GM18520 (cell line): ENCODE results near the gene GADL1.
A peak's percentile ranks its signal among the peaks of the same experiment; 100 is the strongest.

Source experiments
- ATAC-seq: cut with Tn5 transposase; IDR thresholded peaks from one replicate; pipeline ENCODE4 v1.9.1; 2021; ENCODE audit not compliant: unreplicated experiment

GADL1 gene

DNA sequence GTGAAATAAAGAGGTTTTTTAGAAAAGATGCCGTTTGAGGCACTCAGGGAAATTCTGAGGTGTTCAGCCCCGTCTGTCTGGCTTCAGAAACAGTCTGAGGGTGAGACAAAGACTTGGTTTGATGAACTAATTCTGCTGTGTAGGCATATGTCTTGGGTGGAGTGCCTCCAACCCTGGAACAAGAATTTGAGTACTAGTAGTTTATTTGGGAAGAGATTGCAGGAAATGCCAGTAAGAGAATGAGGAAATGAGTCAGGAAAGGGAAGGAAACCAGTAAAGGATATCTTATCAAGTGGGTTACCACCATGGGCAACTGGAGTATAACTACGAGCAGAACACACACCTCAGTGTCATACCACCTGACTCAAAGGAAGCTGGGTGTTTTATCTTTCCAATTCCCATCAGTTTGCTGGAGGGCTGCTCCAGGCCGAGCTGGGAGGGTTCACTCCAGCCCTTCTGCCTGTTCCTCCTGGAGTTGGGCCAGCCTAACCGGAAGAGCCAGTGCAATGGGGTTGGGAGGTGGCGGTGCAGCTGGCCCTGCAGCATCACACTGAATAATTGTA is 212.7 kb downstream of the GADL1 start:
- no peak for ATAC-seq

DNA sequence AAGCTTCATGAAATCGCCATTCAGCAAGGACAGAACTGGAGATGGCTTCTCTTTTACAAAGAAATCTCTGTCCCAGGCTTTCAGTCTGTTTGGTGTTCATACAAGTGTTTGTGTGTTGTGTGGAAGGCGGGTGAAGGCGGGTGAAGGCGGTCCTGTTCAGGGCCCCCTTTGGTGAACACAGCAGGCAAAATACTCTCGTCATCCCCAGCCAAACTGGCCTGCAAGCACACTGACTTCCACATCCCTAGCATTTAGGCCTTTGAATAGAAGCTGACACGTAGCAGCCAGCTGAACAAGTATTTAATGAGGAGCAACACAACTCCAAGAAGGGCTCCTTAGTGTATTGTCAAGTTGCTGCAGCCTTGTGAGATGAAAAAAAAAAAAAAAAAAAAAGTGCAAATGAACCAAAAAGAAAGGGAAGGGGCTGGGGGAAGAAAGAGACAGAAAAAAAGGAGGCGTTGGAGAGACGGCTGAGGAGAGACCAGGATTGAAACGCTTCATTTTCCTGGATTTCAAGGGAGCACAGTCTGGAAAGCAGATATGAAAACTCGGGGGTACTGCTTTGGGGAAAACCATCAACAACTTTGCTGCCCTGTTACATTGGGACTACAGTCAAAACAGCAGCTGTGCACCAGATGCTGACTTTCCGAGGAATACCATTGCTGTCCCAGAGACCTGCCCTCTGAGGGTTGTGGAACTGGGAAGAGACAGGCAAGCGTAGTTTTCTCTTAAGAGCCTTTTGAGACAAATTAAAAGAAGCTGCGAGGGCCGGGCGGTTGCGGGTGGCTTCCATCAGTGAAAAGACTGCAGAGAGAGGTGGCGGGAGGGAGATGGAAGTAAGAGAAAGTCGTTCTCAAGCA is 213.4 kb downstream of the GADL1 start:
- ATAC-seq: no peak

GRCh38 chr3:30679045-30679444 is 215.4 kb downstream of the GADL1 start:
- no peak for ATAC-seq

DNA sequence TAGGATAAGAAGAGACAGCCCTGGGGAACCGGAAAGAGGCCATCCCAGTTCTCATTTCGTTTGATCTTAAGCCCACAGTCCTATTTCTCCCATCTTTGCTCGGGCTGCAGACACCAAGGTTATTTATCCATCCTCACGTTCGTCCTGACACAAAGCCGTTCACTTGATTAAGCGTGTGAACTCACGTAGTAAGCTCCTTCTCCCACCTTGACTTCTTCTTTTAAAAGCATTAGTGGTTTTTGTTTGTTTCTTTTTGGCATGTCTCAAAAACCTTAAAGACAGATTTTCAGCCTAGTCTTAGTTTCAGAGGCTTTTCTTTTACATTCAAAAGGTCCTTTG is 217.1 kb downstream of the GADL1 start:
- no peak for ATAC-seq

DNA sequence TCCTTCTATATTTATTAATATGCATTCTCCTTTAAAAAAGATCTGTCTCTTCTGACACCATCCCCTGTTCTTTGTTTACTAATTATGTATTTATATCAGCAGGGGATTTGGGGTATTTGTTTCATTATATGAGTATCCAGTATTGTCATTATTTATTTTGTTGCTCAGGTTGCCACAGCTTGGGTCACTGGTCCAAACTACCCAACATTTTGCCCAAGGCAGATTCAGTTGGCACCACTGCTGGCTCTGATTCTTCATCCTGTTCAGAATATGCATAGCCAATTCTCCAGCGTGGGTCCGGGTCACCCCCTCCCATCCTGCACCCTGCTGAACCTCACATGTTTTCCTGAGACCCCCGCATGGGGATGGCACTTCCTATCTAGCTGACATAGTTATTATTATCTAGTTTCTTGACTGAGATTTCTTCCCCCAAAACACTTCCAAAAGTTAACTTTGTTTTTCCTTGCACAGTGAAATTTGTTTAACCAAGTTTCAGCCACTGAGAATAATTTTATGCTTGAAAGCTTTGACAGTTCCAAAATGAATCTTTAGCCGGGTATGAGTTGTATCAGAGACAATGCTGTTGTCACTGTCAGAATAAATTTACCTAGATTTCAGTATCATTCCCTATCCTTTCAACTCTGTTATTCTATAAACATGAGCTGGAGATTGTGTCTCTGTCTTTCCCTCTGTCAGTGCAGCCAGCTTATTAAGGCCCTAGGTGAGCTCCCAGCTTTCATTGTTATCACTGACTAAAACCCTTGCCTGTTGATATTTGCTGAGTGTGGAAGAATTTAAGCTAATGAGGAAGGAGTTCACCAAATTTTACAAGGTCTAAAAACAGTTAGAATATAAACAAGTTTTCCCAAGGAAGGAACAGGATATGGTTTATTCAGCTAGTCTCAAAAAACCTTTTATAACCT is 217.8 kb downstream of the GADL1 start:
- ATAC-seq: peak; percentile 56
